Measurements from ENCODE around the gene DAAM1. TPM values are rescaled to one million over a fixed set of nuclear protein-coding genes. Genes with fewer than 3 reads are reported as not detected.

Gene DAAM1
- polyA plus RNA-seq, 2 of the 4 experiments (the other 2 are of a cell fraction): 6.8 to 10.8 TPM

- DNase-seq (ENCODE audit: low read depth in 1 of 2, low spot score in 1 of 2) (no peak), FAIRE-seq (no peak), ATAC-seq (no peak)
- peaks cover 6% of the 10 kb centered on the region; the same call in 1 of the 3 replicates for H3K4me1 ChIP-seq
- ChIA-PET CTCF (interaction anchor here (0.5 to 1.7 kb wide), 4 partner anchors 12 to 258 kb away, joined by 3 to 5 read pairs (median 4); no protein-coding TSS in a partner anchor), POLR2A (no interaction called here)
- H3K27ac ChIP-seq: no peak overlapping the region
- no peak overlapping the region for H3K4me3 ChIP-seq
- H3K9me3 ChIP-seq: no peaks in the 10 kb centered on the region
- no peak overlapping the region for H3K4me2 ChIP-seq
- no peak for TF ChIP-seq HOXB13 (CRISPR knock-in tag; IDR thresholded peaks at IDR 0.05; ENCODE audit: low read depth)
- no peak for TF ChIP-seq MAZ (IDR thresholded peaks at IDR 0.05; ENCODE audit: borderline replicate concordance, low read depth, low read length)
- no peak for TF ChIP-seq CBX8 (IDR thresholded peaks at IDR 0.05)
- no peak for TF ChIP-seq TP53 (CRISPR knock-in tag; IDR thresholded peaks at IDR 0.05)
- no peak for TF ChIP-seq NFE2L2 (conservative IDR thresholded peaks at IDR 0.05; ENCODE audit: low read length)
- no peak for TF ChIP-seq POLR2AphosphoS2 (conservative IDR thresholded peaks at IDR 0.05; ENCODE audit: low read length)
- TF ChIP-seq NPAS2 (CRISPR knock-in tag; IDR thresholded peaks at IDR 0.05; ENCODE audit: borderline replicate concordance): no peak
- whole genome bisulfite sequencing (ENCODE audit: missing lambda C conversion rate): 74% methylated on average over 4 of the region's 4 CpGs
Measured at GRCh38 chr14:59344016-59344415, 155.5 kb downstream of the DAAM1 start.

GRCh38 chr14:59344691-59345455 lies 156.4 kb downstream of the DAAM1 start:
- ATAC-seq (no peak), FAIRE-seq (no peak), DNase-seq (ENCODE audit: low read depth in 1 of 2, low spot score in 1 of 2) (no peak)
- no peak for TF ChIP-seq MAX (IDR thresholded peaks at IDR 0.05)
- no peak for TF ChIP-seq JUNB (IDR thresholded peaks at IDR 0.05)
- H3K9me3 ChIP-seq: no peaks in the 10 kb centered on the region
- H3K4me2 ChIP-seq: no peak overlapping the region
- ChIA-PET POLR2A (no interaction called here), CTCF (interaction anchor here (1.3 to 1.7 kb wide), 3 partner anchors 11 to 211 kb away, joined by 3 to 5 read pairs (median 3); no protein-coding TSS in a partner anchor)
- no peak overlapping the region for H3K27ac ChIP-seq
- H3K4me3 ChIP-seq: no peak overlapping the region
- peaks cover 7% of the 10 kb centered on the region; the same call in 1 of the 3 replicates for H3K4me1 ChIP-seq
- 94% methylated on average over 10 of the region's 10 CpGs for WGBS (ENCODE audit: missing lambda C conversion rate)

GRCh38 chr14:59346329-59346728 lies 157.9 kb downstream of the DAAM1 start:
- POLR2A ChIA-PET: no interaction called here
- DNase-seq (ENCODE audit: low read depth in 1 of 2, low spot score in 1 of 2) (no peak), FAIRE-seq (no peak), ATAC-seq (no peak)
- Histone ChIP-seq H3K27ac (no peak overlapping the region), H3K9me3 (no peaks in the 10 kb centered on the region), H3K4me2 (no peak overlapping the region), H3K4me1 (peaks cover 7% of the 10 kb centered on the region; the same call in 1 of the 3 replicates), H3K4me3 (no peak overlapping the region)
- no peak for TF ChIP-seq NFE2L2 (conservative IDR thresholded peaks at IDR 0.05; ENCODE audit: low read length)
- TF ChIP-seq EHF (CRISPR knock-in tag; IDR thresholded peaks at IDR 0.05): no peak
- TF ChIP-seq ATOH8 (CRISPR knock-in tag; IDR thresholded peaks at IDR 0.05; ENCODE audit: low read depth): no peak
- no peak for TF ChIP-seq FOSB (CRISPR knock-in tag; IDR thresholded peaks at IDR 0.05)
- TF ChIP-seq HEYL (CRISPR knock-in tag; IDR thresholded peaks at IDR 0.05): no peak
- no peak for TF ChIP-seq HES2 (IDR thresholded peaks at IDR 0.05)
- TF ChIP-seq SMC3 (IDR thresholded peaks at IDR 0.05): no peak
- no peak for TF ChIP-seq TP53 (CRISPR knock-in tag; IDR thresholded peaks at IDR 0.05)
- TF ChIP-seq E2F6 (IDR thresholded peaks at IDR 0.05; ENCODE audit: borderline replicate concordance, low read depth): no peak
- TF ChIP-seq RCOR1 (IDR thresholded peaks at IDR 0.05; ENCODE audit: low read depth, low read length): no peak
- no peak for TF ChIP-seq POLR2AphosphoS2 (conservative IDR thresholded peaks at IDR 0.05; ENCODE audit: low read length)
- no peak for TF ChIP-seq ELK1 (IDR thresholded peaks at IDR 0.05; ENCODE audit: low read depth, low read length)
- CTCF ChIA-PET: no interaction called here
- WGBS (ENCODE audit: missing lambda C conversion rate): 98% methylated on average over 1 of the region's 1 CpG

Data from A549 (cell line).